Amniotic stem cell (primary cell): ENCODE data around the gene UNCX.
"Not testable (repeated sequence)": the region's sequence is repeated elsewhere in the genome, so short reads cannot be mapped to it uniquely, and the experiment has no call there.

ENCODE experiments used
- DNase-seq: peaks from one replicate; lab custom pipeline; 2025; lab: John Stamatoyannopoulos, UW

Gene UNCX

GRCh38 chr7:1257863-1258262 is 25.2 kb downstream of the UNCX start:
- DNase-seq, result no peak

- no peak for DNase-seq
Observed at GRCh38 chr7:1259621-1260243, 27.1 kb downstream of the UNCX start.

- DNase-seq, result no peak
Observed at GRCh38 chr7:1260244-1260635, 27.6 kb downstream of the UNCX start.

GRCh38 chr7:1261036-1261435 is 28.4 kb downstream of the UNCX start:
- not testable (repeated sequence) for DNase-seq

GRCh38 chr7:1262441-1262840 is 29.8 kb downstream of the UNCX start:
- DNase-seq, result no peak

GRCh38 chr7:1263391-1263951 is 30.8 kb downstream of the UNCX start:
- DNase-seq, result no peak

GRCh38 chr7:1264345-1265280 is 31.9 kb downstream of the UNCX start:
- DNase-seq, result no peak

- DNase-seq, result no peak
Observed at GRCh38 chr7:1267016-1267900, 34.6 kb downstream of the UNCX start.

- DNase-seq, result no peak
Observed at GRCh38 chr7:1268076-1268815, 35.6 kb downstream of the UNCX start.

- DNase-seq, result no peak
Observed at GRCh38 chr7:1268866-1269265, 36.2 kb downstream of the UNCX start.

GRCh38 chr7:1269336-1269890 is 36.7 kb downstream of the UNCX start:
- DNase-seq, result no peak

GRCh38 chr7:1270181-1270580 is 37.5 kb downstream of the UNCX start:
- DNase-seq, result no peak

- no peak for DNase-seq
Observed at GRCh38 chr7:1271046-1271445, 38.4 kb downstream of the UNCX start.

GRCh38 chr7:1271656-1272055 is 39.0 kb downstream of the UNCX start:
- DNase-seq, result no peak

- not testable (repeated sequence) for DNase-seq
Observed at GRCh38 chr7:1272136-1272535, 39.5 kb downstream of the UNCX start.

- no peak for DNase-seq
Observed at GRCh38 chr7:1274121-1274875, 41.6 kb downstream of the UNCX start.

- no peak for DNase-seq
Observed at GRCh38 chr7:1274876-1275375, 42.3 kb downstream of the UNCX start.

- DNase-seq, result no peak
Observed at GRCh38 chr7:1275451-1276381, 43.0 kb downstream of the UNCX start.

- DNase-seq, result no peak
Observed at GRCh38 chr7:1276626-1277175, 44.0 kb downstream of the UNCX start.
